ENCODE data around the gene CDC42BPG.
"Not testable (repeated sequence)": the region's sequence is repeated elsewhere in the genome, so short reads cannot be mapped to it uniquely, and the experiment has no call there.

The CDC42BPG gene

DNA sequence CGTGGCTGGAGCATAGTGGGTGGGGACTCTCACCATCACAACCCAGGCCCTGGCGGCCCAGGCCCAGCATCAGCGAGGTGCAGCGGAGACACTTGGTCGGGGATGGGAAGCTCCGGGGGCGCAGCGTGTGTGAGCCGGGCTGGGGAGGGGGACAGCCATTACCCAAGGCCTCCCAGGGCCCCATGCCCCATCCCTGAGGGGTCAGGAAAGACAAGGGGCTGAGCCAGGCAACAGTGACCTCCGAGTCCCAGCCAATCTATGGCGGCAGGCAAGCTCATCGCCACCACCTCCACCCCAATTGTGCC lies 11.3 kb downstream of the CDC42BPG start:
- no peak overlapping the region for H3K4me3 ChIP-seq (ENCODE audit: low read length)
- no peak for DNase-seq (ENCODE audit: low read depth, low spot score)
- H3K4me1 ChIP-seq (ENCODE audit: control insufficient read depth, insufficient read depth, low read length): no peaks in the 10 kb centered on the region
- peaks cover 50% of the 10 kb centered on the region for H3K36me3 ChIP-seq (ENCODE audit: control insufficient read depth, insufficient read depth, low read length)
- no peaks in the 10 kb centered on the region for H3K27me3 ChIP-seq (ENCODE audit: control insufficient read depth, insufficient read depth, low read length)
- no CpG with 5 or more reads among the region's 12 CpGs for WGBS (ENCODE audit: insufficient coverage, insufficient read length)
- no peaks in the 10 kb centered on the region for H3K9me3 ChIP-seq (ENCODE audit: control insufficient read depth, insufficient read depth, low read length)
- no peak overlapping the region for H3K27ac ChIP-seq (ENCODE audit: low read length)

- H3K36me3 ChIP-seq (ENCODE audit: control insufficient read depth, insufficient read depth, low read length): peaks cover 45% of the 10 kb centered on the region
- H3K4me1 ChIP-seq (ENCODE audit: control insufficient read depth, insufficient read depth, low read length): no peaks in the 10 kb centered on the region
- no CpG with 5 or more reads among the region's 21 CpGs for WGBS (ENCODE audit: insufficient coverage, insufficient read length)
- H3K9me3 ChIP-seq (ENCODE audit: control insufficient read depth, insufficient read depth, low read length): no peaks in the 10 kb centered on the region
- no peak overlapping the region for H3K4me3 ChIP-seq (ENCODE audit: low read length)
- no peaks in the 10 kb centered on the region for H3K27me3 ChIP-seq (ENCODE audit: control insufficient read depth, insufficient read depth, low read length)
- DNase-seq (ENCODE audit: low read depth, low spot score): no peak
- H3K27ac ChIP-seq (ENCODE audit: low read length): no peak overlapping the region
Observed at GRCh38 chr11:64832467-64833197, 11.8 kb downstream of the CDC42BPG start.

- H3K4me1 ChIP-seq (ENCODE audit: control insufficient read depth, insufficient read depth, low read length): no peaks in the 10 kb centered on the region
- WGBS (ENCODE audit: insufficient coverage, insufficient read length): no CpG with 5 or more reads among the region's 24 CpGs
- no peak overlapping the region for H3K4me3 ChIP-seq (ENCODE audit: low read length)
- no peak overlapping the region for H3K27ac ChIP-seq (ENCODE audit: low read length)
- DNase-seq (ENCODE audit: low read depth, low spot score): no peak
- H3K27me3 ChIP-seq (ENCODE audit: control insufficient read depth, insufficient read depth, low read length): no peaks in the 10 kb centered on the region
- H3K36me3 ChIP-seq (ENCODE audit: control insufficient read depth, insufficient read depth, low read length): peaks cover 49% of the 10 kb centered on the region
- no peaks in the 10 kb centered on the region for H3K9me3 ChIP-seq (ENCODE audit: control insufficient read depth, insufficient read depth, low read length)
Observed at GRCh38 chr11:64831411-64831891, 13.0 kb downstream of the CDC42BPG start.

- no peaks in the 10 kb centered on the region for H3K27me3 ChIP-seq (ENCODE audit: control insufficient read depth, insufficient read depth, low read length)
- no peak overlapping the region; the same call in 1 of the 2 replicates for H3K4me3 ChIP-seq (ENCODE audit: low read length)
- peaks cover 39% of the 10 kb centered on the region for H3K36me3 ChIP-seq (ENCODE audit: control insufficient read depth, insufficient read depth, low read length)
- DNase-seq (ENCODE audit: low read depth, low spot score): no peak
- H3K9me3 ChIP-seq (ENCODE audit: control insufficient read depth, insufficient read depth, low read length): no peaks in the 10 kb centered on the region
- no peak overlapping the region for H3K27ac ChIP-seq (ENCODE audit: low read length)
- no peaks in the 10 kb centered on the region for H3K4me1 ChIP-seq (ENCODE audit: control insufficient read depth, insufficient read depth, low read length)
- no CpG with 5 or more reads among the region's 43 CpGs for WGBS (ENCODE audit: insufficient coverage, insufficient read length)
Observed at GRCh38 chr11:64829536-64830251, 14.8 kb downstream of the CDC42BPG start.

DNA sequence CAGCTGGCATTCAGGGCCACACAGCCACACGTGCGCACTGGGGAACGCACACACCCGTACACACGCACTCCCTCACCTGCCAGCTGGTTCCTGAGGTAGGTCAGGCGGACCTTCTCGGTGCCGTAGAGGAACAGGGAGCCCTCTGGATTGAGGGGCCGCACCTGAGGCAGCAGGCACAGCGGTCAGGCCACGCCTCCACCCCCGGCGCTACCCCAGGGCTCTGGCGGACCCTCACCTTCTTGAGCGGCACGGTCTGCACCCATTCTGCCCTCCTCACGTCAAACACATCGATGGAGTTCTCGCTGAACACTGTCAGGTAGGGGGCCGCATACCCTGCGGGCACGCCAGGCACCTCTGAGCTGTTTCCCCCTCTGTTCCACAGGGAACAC lies 17.0 kb downstream of the CDC42BPG start:
- H3K4me3 ChIP-seq (ENCODE audit: low read length): no peak overlapping the region
- H3K9me3 ChIP-seq (ENCODE audit: control insufficient read depth, insufficient read depth, low read length): no peaks in the 10 kb centered on the region
- WGBS (ENCODE audit: insufficient coverage, insufficient read length): no CpG with 5 or more reads among the region's 22 CpGs
- no peak for DNase-seq (ENCODE audit: low read depth, low spot score)
- H3K36me3 ChIP-seq (ENCODE audit: control insufficient read depth, insufficient read depth, low read length): peaks cover 27% of the 10 kb centered on the region
- no peaks in the 10 kb centered on the region for H3K4me1 ChIP-seq (ENCODE audit: control insufficient read depth, insufficient read depth, low read length)
- H3K27me3 ChIP-seq (ENCODE audit: control insufficient read depth, insufficient read depth, low read length): no peaks in the 10 kb centered on the region
- no peak overlapping the region for H3K27ac ChIP-seq (ENCODE audit: low read length)

DNA sequence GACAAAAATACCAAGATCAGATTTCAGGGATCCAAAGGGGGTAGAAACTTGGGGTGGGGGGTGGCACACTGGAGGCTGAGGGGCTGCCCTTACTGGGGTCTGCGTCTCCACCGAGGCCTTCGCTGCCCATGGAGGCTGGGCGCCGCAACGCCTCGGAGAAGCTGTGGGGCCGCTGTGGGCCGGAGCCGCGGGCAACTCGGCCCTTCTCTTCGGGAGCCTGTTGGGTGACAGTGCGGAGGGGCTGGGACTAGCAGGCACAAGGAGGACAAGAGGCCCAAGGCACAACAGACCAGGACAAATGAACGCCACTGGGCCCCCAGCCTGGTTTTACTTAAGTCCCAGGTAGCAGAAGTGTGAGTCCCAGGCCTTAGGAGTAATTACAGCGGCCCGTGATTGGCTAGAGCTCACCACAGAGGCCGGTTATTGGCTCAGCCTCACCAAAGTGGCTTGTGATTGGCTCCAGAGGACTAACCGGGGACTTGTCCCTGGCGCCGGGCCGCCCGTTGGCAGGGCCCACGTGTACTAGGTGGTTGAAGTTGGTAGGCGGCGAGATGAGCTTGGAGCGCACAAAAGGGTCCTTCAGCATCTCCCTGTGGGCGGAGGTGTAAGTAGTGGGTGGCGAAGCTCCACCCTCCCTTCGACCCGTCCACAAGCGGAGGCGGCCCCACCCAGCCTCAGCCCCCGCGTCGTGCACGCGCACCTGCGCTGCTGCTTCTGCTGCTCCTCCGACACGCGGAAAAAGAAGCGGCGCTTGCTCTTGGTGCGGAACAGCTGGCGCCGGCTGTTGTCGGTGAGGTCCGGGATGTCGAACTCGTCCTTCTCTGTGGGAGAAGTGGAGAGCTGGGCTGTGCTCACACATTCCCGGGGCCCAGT lies 17.6 kb downstream of the CDC42BPG start:
- Histone ChIP-seq H3K27ac (ENCODE audit: low read length) (no peak overlapping the region), H3K9me3 (ENCODE audit: control insufficient read depth, insufficient read depth, low read length) (no peaks in the 10 kb centered on the region), H3K27me3 (ENCODE audit: control insufficient read depth, insufficient read depth, low read length) (no peaks in the 10 kb centered on the region), H3K4me1 (ENCODE audit: control insufficient read depth, insufficient read depth, low read length) (no peaks in the 10 kb centered on the region), H3K4me3 (ENCODE audit: low read length) (no peak overlapping the region), H3K36me3 (ENCODE audit: control insufficient read depth, insufficient read depth, low read length) (peaks cover 23% of the 10 kb centered on the region)
- no peak for DNase-seq (ENCODE audit: low read depth, low spot score)
- WGBS (ENCODE audit: insufficient coverage, insufficient read length): no CpG with 5 or more reads among the region's 52 CpGs

DNA sequence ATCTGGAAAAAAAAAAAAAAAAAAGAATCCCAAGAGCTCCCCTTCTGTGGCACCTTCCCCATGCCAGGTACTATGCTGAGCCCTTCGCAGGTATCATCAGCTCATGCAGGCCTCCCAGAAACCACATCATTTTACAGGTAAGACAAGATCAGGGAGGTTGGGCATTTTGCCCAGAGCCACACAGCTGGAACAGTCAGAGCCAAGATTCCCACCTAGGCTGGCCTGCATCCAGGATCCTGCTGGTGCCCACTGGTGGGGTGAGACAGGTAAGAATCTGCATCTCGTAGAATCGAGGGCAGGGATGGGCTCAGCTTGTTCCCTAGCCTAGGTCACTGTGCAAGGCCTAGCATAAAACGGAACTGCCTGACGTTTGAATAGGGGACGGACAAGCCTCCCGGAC lies 18.4 kb downstream of the CDC42BPG start:
- no CpG with 5 or more reads among the region's 7 CpGs for WGBS (ENCODE audit: insufficient coverage, insufficient read length)

DNA sequence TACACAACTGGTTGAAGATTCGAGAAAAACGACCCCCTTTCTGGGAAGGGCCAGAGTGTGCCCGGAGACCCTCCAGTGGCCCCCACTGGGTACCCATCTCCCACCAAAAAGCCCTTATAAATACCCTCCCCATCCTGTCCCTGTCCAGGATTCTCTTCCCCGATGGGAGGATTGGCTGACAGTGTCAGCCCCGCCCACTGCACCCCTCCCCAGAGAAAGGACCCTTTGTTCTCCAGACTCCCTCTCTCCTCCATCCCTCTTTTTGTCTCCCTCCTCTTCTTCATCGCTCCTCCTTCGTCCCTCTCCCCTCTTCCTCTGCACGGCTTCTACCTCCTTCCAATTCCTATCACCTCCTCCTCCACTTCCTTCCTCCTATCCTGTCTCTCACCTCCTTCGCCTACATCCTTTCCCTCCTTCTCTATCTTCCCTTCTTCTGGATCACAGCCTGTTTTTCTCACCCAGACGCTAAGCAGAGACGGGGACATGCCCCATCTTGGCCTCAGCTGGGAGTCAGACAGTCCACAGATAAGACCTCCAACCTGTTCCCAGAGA lies 20.8 kb downstream of the CDC42BPG start:
- Histone ChIP-seq H3K27ac (ENCODE audit: low read length) (no peak overlapping the region), H3K27me3 (ENCODE audit: control insufficient read depth, insufficient read depth, low read length) (no peaks in the 10 kb centered on the region), H3K9me3 (ENCODE audit: control insufficient read depth, insufficient read depth, low read length) (no peaks in the 10 kb centered on the region), H3K4me3 (ENCODE audit: low read length) (no peak overlapping the region), H3K4me1 (ENCODE audit: control insufficient read depth, insufficient read depth, low read length) (no peaks in the 10 kb centered on the region), H3K36me3 (ENCODE audit: control insufficient read depth, insufficient read depth, low read length) (peaks cover 7% of the 10 kb centered on the region; the same call in 1 of the 2 replicates)
- DNase-seq (ENCODE audit: low read depth, low spot score): no peak
- WGBS (ENCODE audit: insufficient coverage, insufficient read length): 100% methylated on average over 4 of the region's 11 CpGs

More for the DNA sequence above, 18.4 kb downstream of the CDC42BPG start:
- Histone ChIP-seq H3K27me3 (ENCODE audit: control insufficient read depth, insufficient read depth, low read length) (no peaks in the 10 kb centered on the region), H3K9me3 (ENCODE audit: control insufficient read depth, insufficient read depth, low read length) (no peaks in the 10 kb centered on the region), H3K4me3 (ENCODE audit: low read length) (no peak overlapping the region), H3K27ac (ENCODE audit: low read length) (no peak overlapping the region), H3K36me3 (ENCODE audit: control insufficient read depth, insufficient read depth, low read length) (peaks cover 18% of the 10 kb centered on the region), H3K4me1 (ENCODE audit: control insufficient read depth, insufficient read depth, low read length) (no peaks in the 10 kb centered on the region)
- DNase-seq (ENCODE audit: low read depth, low spot score): no peak

GRCh38 chr11:64817476-64817875 lies 27.0 kb downstream of the CDC42BPG start:
- H3K9me3 ChIP-seq (ENCODE audit: control insufficient read depth, insufficient read depth, low read length): no peaks in the 10 kb centered on the region
- no peaks in the 10 kb centered on the region for H3K36me3 ChIP-seq (ENCODE audit: control insufficient read depth, insufficient read depth, low read length)
- no peak for DNase-seq (ENCODE audit: low read depth, low spot score)
- no peak overlapping the region for H3K4me3 ChIP-seq (ENCODE audit: low read length)
- H3K27ac ChIP-seq (ENCODE audit: low read length): no peak overlapping the region
- H3K4me1 ChIP-seq (ENCODE audit: control insufficient read depth, insufficient read depth, low read length): no peaks in the 10 kb centered on the region
- no CpG with 5 or more reads among the region's 3 CpGs for WGBS (ENCODE audit: insufficient coverage, insufficient read length)
- no peaks in the 10 kb centered on the region for H3K27me3 ChIP-seq (ENCODE audit: control insufficient read depth, insufficient read depth, low read length)

DNA sequence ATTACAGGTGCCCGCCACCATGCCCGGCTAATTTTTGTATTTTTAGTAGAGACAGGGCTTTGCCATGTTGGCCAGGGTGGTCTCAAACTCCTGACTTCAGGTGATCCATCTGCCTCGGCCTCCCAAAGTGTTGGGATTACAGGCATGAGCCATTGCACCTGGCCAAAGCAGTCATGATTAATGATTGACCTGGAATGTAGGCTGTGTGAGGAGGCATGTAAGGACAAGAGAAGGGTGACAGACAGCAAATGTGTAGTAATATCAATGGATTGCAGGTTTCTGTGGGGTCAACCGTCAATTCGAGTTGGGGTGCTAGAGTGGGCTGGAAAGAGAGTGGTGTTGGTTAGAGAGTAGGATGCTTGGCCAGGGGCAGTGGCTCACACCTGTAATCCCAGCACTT lies 29.0 kb downstream of the CDC42BPG start:
- not testable (repeated sequence) for H3K27ac ChIP-seq (ENCODE audit: low read length); H3K4me3 ChIP-seq (ENCODE audit: low read length); DNase-seq (ENCODE audit: low read depth, low spot score); H3K27me3 ChIP-seq (ENCODE audit: control insufficient read depth, insufficient read depth, low read length); H3K4me1 ChIP-seq (ENCODE audit: control insufficient read depth, insufficient read depth, low read length); H3K9me3 ChIP-seq (ENCODE audit: control insufficient read depth, insufficient read depth, low read length); H3K36me3 ChIP-seq (ENCODE audit: control insufficient read depth, insufficient read depth, low read length)
- WGBS (ENCODE audit: insufficient coverage, insufficient read length): no CpG with 5 or more reads among the region's 5 CpGs

Measured in iPS DF 6.9 (cell line).